OCI-LY1 (cell line): ENCODE results near the gene NUDT9.
"Not testable (repeated sequence)": the region's sequence is repeated elsewhere in the genome, so short reads cannot be mapped to it uniquely, and the experiment has no call there.

Experiments
- CTCF ChIP-seq: fragments of 200-600 bp; sonication (generic), shearing (Covaris generic); IDR thresholded peaks from 2 replicates; pipeline ENCODE4 v1.5.1; 2017; ENCODE audit warnings: mild to moderate bottlenecking, antibody characterized with exemption, low read length, moderate library complexity, mixed read lengths
- EZH2 ChIP-seq: fragments of 200-600 bp; sonication (generic), shearing (Covaris generic); IDR thresholded peaks from 2 replicates; pipeline ENCODE4 v1.8.0; 2017; ENCODE audit warnings: borderline replicate concordance, mixed run types, mild to moderate bottlenecking, antibody characterized with exemption, low read length, moderate library complexity, mixed read lengths

- not testable (repeated sequence) for TF ChIP-seq CTCF, EZH2
Measured at GRCh38 chr4:87384466-87385132, 37.8 kb upstream of the NUDT9 start.
